ENCODE results near the gene CFAP410. TPM values are rescaled to one million over a fixed set of nuclear protein-coding genes. Genes with fewer than 3 reads are reported as not detected.

The CFAP410 gene
- total RNA-seq, 1 donor from 2014 or later: 16.8 TPM

- ATAC-seq (no peak), DNase-seq (ENCODE audit: missing footprints) (peak; percentile 60)
- intact Hi-C loops (cut with DNase I): no loop called here
These were observed 57.4 kb downstream of the CFAP410 start for GRCh38 chr21:44281801-44282200.

DNA sequence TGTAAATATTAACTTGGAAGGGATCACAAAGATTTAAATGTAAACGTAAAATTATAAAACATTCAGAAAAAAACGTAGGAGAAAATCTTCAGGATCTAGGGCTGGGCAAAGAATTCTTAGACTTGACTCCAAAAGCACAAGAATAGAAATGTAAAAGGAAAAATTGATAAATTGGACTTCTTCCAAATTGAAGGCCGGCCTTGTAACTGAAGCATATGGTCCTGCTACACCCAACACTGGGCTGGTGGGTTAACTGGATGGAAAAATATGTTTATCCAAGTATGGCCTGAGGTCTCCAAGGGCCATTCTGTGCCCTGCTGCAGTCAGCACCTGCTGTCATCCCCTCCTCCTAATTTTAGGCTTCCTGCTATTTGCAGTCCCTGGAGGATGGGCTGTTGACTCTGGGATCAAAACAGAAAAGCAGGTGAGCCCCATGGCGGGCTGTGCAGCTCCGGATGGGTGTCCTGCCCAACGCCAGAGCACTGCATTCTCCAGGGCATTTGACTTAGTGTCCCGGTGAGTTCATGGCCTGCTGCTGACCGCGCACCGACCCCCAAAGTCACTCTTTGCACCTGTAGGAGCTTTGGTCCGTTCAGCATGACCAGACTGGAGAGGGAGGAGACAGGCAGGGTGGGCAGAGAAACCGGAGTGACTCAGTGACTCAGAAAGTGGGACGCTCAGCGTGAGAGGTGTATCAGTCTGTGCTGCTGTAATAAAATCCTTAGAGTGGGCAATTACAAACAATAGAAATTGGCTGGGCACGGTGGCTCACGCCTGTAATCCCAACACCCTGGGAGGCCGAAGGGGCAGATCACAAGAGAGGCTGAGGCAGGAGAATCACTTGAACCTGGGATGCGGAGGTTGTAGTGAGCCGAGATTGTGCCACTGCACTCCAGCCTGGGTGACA is 59.6 kb downstream of the CFAP410 start:
- peak; percentile 25 for DNase-seq (ENCODE audit: missing footprints)
- ATAC-seq: no peak
- intact Hi-C loops (cut with DNase I): no loop called here

Other genes with a start within 250 kb of the CFAP410 start
- gene PWP2, start 232.0 kb downstream of the CFAP410 start, total RNA-seq: 8.1 TPM
- 143 TPM for gene GATD3, start 205.7 kb downstream of the CFAP410 start, total RNA-seq
- gene ICOSLG, start 98.4 kb downstream of the CFAP410 start, total RNA-seq: 4.9 TPM
- gene DNMT3L, start 77.5 kb downstream of the CFAP410 start, total RNA-seq: not detected
- gene AIRE, start 53.5 kb downstream of the CFAP410 start, total RNA-seq: not detected
- 52.5 TPM for gene PFKL, start 39.3 kb downstream of the CFAP410 start, total RNA-seq
- gene TRPM2, start 14.2 kb upstream of the CFAP410 start, total RNA-seq: 2.7 TPM
- 3.3 TPM for gene LRRC3, start 116.1 kb upstream of the CFAP410 start, total RNA-seq
- not detected for gene KRTAP10-1, start 200.8 kb upstream of the CFAP410 start, total RNA-seq
- gene KRTAP10-2, start 212.1 kb upstream of the CFAP410 start, total RNA-seq: not detected
- not detected for gene KRTAP10-3, start 219.4 kb upstream of the CFAP410 start, total RNA-seq
- gene KRTAP10-4, start 234.3 kb upstream of the CFAP410 start, total RNA-seq: not detected
- not detected for gene KRTAP10-5, start 241.2 kb upstream of the CFAP410 start, total RNA-seq

All from Right ventricle myocardium inferior (tissue), 1 donor.